ENCODE results near the gene ASIC3. TPM values are rescaled to one million over a fixed set of nuclear protein-coding genes. Genes with fewer than 3 reads are reported as not detected.

The ASIC3 gene
- total RNA-seq, 1 experiment from 2014 or later, result 0.76 TPM

- Histone ChIP-seq H3K36me3 (peaks cover 6% of the 10 kb centered on the region), H3K4me3 (no peak overlapping the region), H3K27me3 (no peaks in the 10 kb centered on the region), H3K9me3 (no peaks in the 10 kb centered on the region)
- no peak for DNase-seq
Measured at GRCh38 chr7:151093748-151094147, 45.4 kb downstream of the ASIC3 start.

GRCh38 chr7:151094675-151095074, 46.3 kb downstream of the ASIC3 start:
- Histone ChIP-seq H3K9me3 (no peaks in the 10 kb centered on the region), H3K36me3 (peaks cover under 1% of the 10 kb centered on the region; the same call in 1 of the 2 replicates), H3K4me3 (no peak overlapping the region), H3K27me3 (no peaks in the 10 kb centered on the region)
- DNase-seq, result no peak

- Histone ChIP-seq H3K4me3 (no peak overlapping the region), H3K9me3 (no peaks in the 10 kb centered on the region), H3K27me3 (no peaks in the 10 kb centered on the region), H3K36me3 (no peaks in the 10 kb centered on the region; the same call in 1 of the 2 replicates)
- no peak for DNase-seq
Measured at GRCh38 chr7:151095123-151095797, 46.9 kb downstream of the ASIC3 start.

- no peaks in the 10 kb centered on the region; the same call in 1 of the 2 replicates for H3K36me3 ChIP-seq
- DNase-seq, result no peak
- H3K4me3 ChIP-seq, result no peak overlapping the region
- H3K9me3 ChIP-seq, result no peaks in the 10 kb centered on the region
- no peaks in the 10 kb centered on the region for H3K27me3 ChIP-seq
Measured at GRCh38 chr7:151095828-151096475, 47.6 kb downstream of the ASIC3 start.

- no peak overlapping the region for H3K4me3 ChIP-seq
- no peaks in the 10 kb centered on the region for H3K9me3 ChIP-seq
- no peaks in the 10 kb centered on the region; the same call in 1 of the 2 replicates for H3K36me3 ChIP-seq
- DNase-seq, result no peak
- no peaks in the 10 kb centered on the region for H3K27me3 ChIP-seq
Measured at GRCh38 chr7:151099486-151100211, 51.3 kb downstream of the ASIC3 start.

- no peaks in the 10 kb centered on the region for H3K27me3 ChIP-seq
- H3K4me3 ChIP-seq, result no peak overlapping the region
- no peak for DNase-seq
- no peaks in the 10 kb centered on the region; the same call in 1 of the 2 replicates for H3K36me3 ChIP-seq
- H3K9me3 ChIP-seq, result no peaks in the 10 kb centered on the region
Measured at GRCh38 chr7:151100921-151101320, 52.6 kb downstream of the ASIC3 start.

- DNase-seq, result no peak
- Histone ChIP-seq H3K36me3 (no peaks in the 10 kb centered on the region; the same call in 1 of the 2 replicates), H3K4me3 (no peak overlapping the region), H3K27me3 (no peaks in the 10 kb centered on the region), H3K9me3 (no peaks in the 10 kb centered on the region)
Measured at GRCh38 chr7:151101621-151102396, 53.5 kb downstream of the ASIC3 start.

Other genes starting within 250 kb of the ASIC3 start
- gene TMEM176B, start 248.2 kb upstream of the ASIC3 start, total RNA-seq (2014; rRNA removed; shearing (Covaris generic); ENCODE audit: low replicate concordance), result 0.23 TPM in 1 of 2 replicates, not detected in the other
- gene TMEM176A, start 247.8 kb upstream of the ASIC3 start, total RNA-seq (2014; rRNA removed; shearing (Covaris generic); ENCODE audit: low replicate concordance), result not detected in 2 replicates
- gene AOC1, start 196.0 kb upstream of the ASIC3 start, total RNA-seq (2014; rRNA removed; shearing (Covaris generic); ENCODE audit: low replicate concordance), result not detected in 2 replicates
- 0.33 TPM in 1 of 2 replicates, not detected in the other for gene KCNH2, start 70.2 kb upstream of the ASIC3 start, total RNA-seq (2014; rRNA removed; shearing (Covaris generic); ENCODE audit: low replicate concordance)
- gene NOS3, start 57.5 kb upstream of the ASIC3 start, total RNA-seq (2014; rRNA removed; shearing (Covaris generic); ENCODE audit: low replicate concordance), result 0.20 TPM in 1 of 2 replicates, not detected in the other
- not detected in 2 replicates for gene ATG9B, start 24.0 kb upstream of the ASIC3 start, total RNA-seq (2014; rRNA removed; shearing (Covaris generic); ENCODE audit: low replicate concordance)
- gene ABCB8, start 20.1 kb upstream of the ASIC3 start, total RNA-seq (2014; rRNA removed; shearing (Covaris generic); ENCODE audit: low replicate concordance), result 14.4 and 22.4 TPM in 2 replicates
- gene CDK5, start 9.4 kb downstream of the ASIC3 start, total RNA-seq (2014; rRNA removed; shearing (Covaris generic); ENCODE audit: low replicate concordance), result 11.0 and 21.7 TPM in 2 replicates
- 38.6 and 81.5 TPM in 2 replicates for gene SLC4A2, start 11.1 kb downstream of the ASIC3 start, total RNA-seq (2014; rRNA removed; shearing (Covaris generic); ENCODE audit: low replicate concordance)
- gene FASTK, start 32.3 kb downstream of the ASIC3 start, total RNA-seq (2014; rRNA removed; shearing (Covaris generic); ENCODE audit: low replicate concordance), result 47.5 and 71.5 TPM in 2 replicates
- gene TMUB1, start 35.0 kb downstream of the ASIC3 start, total RNA-seq (2014; rRNA removed; shearing (Covaris generic); ENCODE audit: low replicate concordance), result 5.2 and 32.9 TPM in 2 replicates
- 22.5 and 35.1 TPM in 2 replicates for gene AGAP3, start 37.9 kb downstream of the ASIC3 start, total RNA-seq (2014; rRNA removed; shearing (Covaris generic); ENCODE audit: low replicate concordance)
- gene GBX1, start 119.2 kb downstream of the ASIC3 start, total RNA-seq (2014; rRNA removed; shearing (Covaris generic); ENCODE audit: low replicate concordance), result not detected in 2 replicates
- gene ASB10, start 138.7 kb downstream of the ASIC3 start, total RNA-seq (2014; rRNA removed; shearing (Covaris generic); ENCODE audit: low replicate concordance), result not detected in 2 replicates
- gene H2BK1, start 162.0 kb downstream of the ASIC3 start, total RNA-seq (2014; rRNA removed; shearing (Covaris generic); ENCODE audit: low replicate concordance), result not detected in 2 replicates
- 48.4 and 75.0 TPM in 2 replicates for gene ABCF2, start 178.7 kb downstream of the ASIC3 start, total RNA-seq (2014; rRNA removed; shearing (Covaris generic); ENCODE audit: low replicate concordance)
- gene CHPF2, start 184.0 kb downstream of the ASIC3 start, total RNA-seq (2014; rRNA removed; shearing (Covaris generic); ENCODE audit: low replicate concordance), result 15.4 and 26.5 TPM in 2 replicates
- gene SMARCD3, start 200.2 kb downstream of the ASIC3 start, total RNA-seq (2014; rRNA removed; shearing (Covaris generic); ENCODE audit: low replicate concordance), result 12.0 and 14.2 TPM in 2 replicates

Data from MG63 (cell line).